H9 (cell line): ENCODE results near the gene TRAPPC2L. TPM values are rescaled to one million over a fixed set of nuclear protein-coding genes. Genes with fewer than 3 reads are reported as not detected.

Experiments
- DNase-seq: peaks from one replicate; pipeline ENCODE4 v3.0.0-alpha.2; 2017
- H2AFZ ChIP-seq: one replicate; pipeline ENCODE4 v1.6.1; 2013; ENCODE audit warnings: mild to moderate bottlenecking, low read length, control low read depth, moderate library complexity
- H2AK5ac ChIP-seq: 2 replicates; pipeline ENCODE4 v1.6.1; 2013; ENCODE audit warnings: low read length, control low read depth, mixed read lengths; ENCODE audit not compliant: insufficient read length
- H2BK120ac ChIP-seq: one replicate; pipeline ENCODE4 v1.6.1; 2013; ENCODE audit warnings: low read depth, mild to moderate bottlenecking, low read length, control low read depth, inconsistent platforms; ENCODE audit not compliant: poor library complexity, severe bottlenecking
- H2BK12ac ChIP-seq: 2 replicates; pipeline ENCODE4 v1.6.1; 2013; ENCODE audit warnings: low read length, control low read depth, mixed read lengths, low read depth; ENCODE audit not compliant: insufficient read length
- H2BK15ac ChIP-seq: 2 replicates; pipeline ENCODE4 v1.6.1; 2013; ENCODE audit warnings: low read depth, low read length, control low read depth
- H2BK20ac ChIP-seq: one replicate; pipeline ENCODE4 v1.6.1; 2013; ENCODE audit warnings: low read depth, mild to moderate bottlenecking, low read length, control low read depth, inconsistent platforms; ENCODE audit not compliant: poor library complexity, severe bottlenecking
- H2BK5ac ChIP-seq: 2 replicates; pipeline ENCODE4 v1.6.1; 2013; ENCODE audit warnings: low read length, control low read depth, mixed read lengths; ENCODE audit not compliant: insufficient read length
- H3K14ac ChIP-seq: 2 replicates; pipeline ENCODE4 v1.6.1; 2013; ENCODE audit warnings: low read length, control low read depth; ENCODE audit not compliant: insufficient read depth
- H3K18ac ChIP-seq: 2 replicates; pipeline ENCODE4 v1.6.1; 2013; ENCODE audit warnings: low read depth, mild to moderate bottlenecking, mixed read lengths, low read length, control low read depth; ENCODE audit not compliant: insufficient read length
- H3K23ac ChIP-seq: 2 replicates; pipeline ENCODE4 v1.6.1; 2013; ENCODE audit warnings: low read length, control low read depth, mixed read lengths, low read depth; ENCODE audit not compliant: insufficient read length
- H3K23me2 ChIP-seq: 2 replicates; pipeline ENCODE4 v1.6.1; 2013; ENCODE audit warnings: low read depth, mild to moderate bottlenecking, mixed read lengths, low read length, control low read depth; ENCODE audit not compliant: insufficient read length, poor library complexity, severe bottlenecking
- H3K27ac ChIP-seq: 2 replicates; pipeline ENCODE4 v1.5.1; 2013; ENCODE audit warnings: low read length, control low read depth, mixed read lengths, low read depth; ENCODE audit not compliant: insufficient read length
- H3K27me3 ChIP-seq: 2 replicates; pipeline ENCODE4 v1.6.1; 2013; ENCODE audit warnings: low read length, control low read depth, inconsistent platforms; ENCODE audit not compliant: insufficient read depth
- H3K4ac ChIP-seq: 2 replicates; pipeline ENCODE4 v1.6.1; 2013; ENCODE audit warnings: low read depth, mild to moderate bottlenecking, control low read depth, inconsistent platforms, low read length, moderate library complexity
- H3K4me1 ChIP-seq: 2 replicates; pipeline ENCODE4 v1.6.1; 2013; ENCODE audit warnings: low read length, control low read depth, inconsistent platforms; ENCODE audit not compliant: insufficient read depth
- H3K4me2 ChIP-seq: 2 replicates; pipeline ENCODE4 v1.6.1; 2013; ENCODE audit warnings: low read length, control low read depth, mixed read lengths; ENCODE audit not compliant: insufficient read length, insufficient read depth
- H3K56ac ChIP-seq: 2 replicates; pipeline ENCODE4 v1.6.1; 2013; ENCODE audit warnings: low read depth, mild to moderate bottlenecking, mixed read lengths, low read length, control low read depth; ENCODE audit not compliant: insufficient read length
- H3K79me1 ChIP-seq: 2 replicates; pipeline ENCODE4 v1.6.1; 2013; ENCODE audit warnings: low read depth, mild to moderate bottlenecking, moderate library complexity, low read length, control low read depth, inconsistent platforms; ENCODE audit not compliant: insufficient read depth, poor library complexity, severe bottlenecking
- H3K79me2 ChIP-seq: 2 replicates; pipeline ENCODE4 v1.6.1; 2013; ENCODE audit warnings: low read length, control low read depth, inconsistent platforms; ENCODE audit not compliant: insufficient read depth
- H3K9ac ChIP-seq: 2 replicates; pipeline ENCODE4 v1.6.1; 2013; ENCODE audit warnings: low read length, control low read depth, mixed read lengths; ENCODE audit not compliant: insufficient read length; ENCODE audit errors: extremely low read depth
- H3K9me3 ChIP-seq: one replicate; pipeline ENCODE4 v1.6.1; 2013; ENCODE audit warnings: low read depth, low read length, inconsistent platforms; ENCODE audit not compliant: control insufficient read depth
- H3T11ph ChIP-seq: one replicate; pipeline ENCODE4 v1.6.1; 2013; ENCODE audit warnings: mild to moderate bottlenecking, low read length, control low read depth, inconsistent platforms
- H4K20me1 ChIP-seq: one replicate; pipeline ENCODE4 v1.6.1; 2013; ENCODE audit not compliant: control insufficient read depth, insufficient read length, insufficient read depth
- H4K5ac ChIP-seq: 2 replicates; pipeline ENCODE4 v1.6.1; 2013; ENCODE audit warnings: low read depth, mild to moderate bottlenecking, mixed read lengths, low read length, control low read depth; ENCODE audit not compliant: insufficient read length
- H4K8ac ChIP-seq: replicated peaks from 2 replicates; pipeline ENCODE4 v1.6.1; 2013; ENCODE audit warnings: low read length, control low read depth, mixed read lengths, low read depth; ENCODE audit not compliant: insufficient read length
- H4K91ac ChIP-seq: 2 replicates; pipeline ENCODE4 v1.6.1; 2013; ENCODE audit warnings: low read depth, mild to moderate bottlenecking, moderate library complexity, mixed read lengths, low read length, control low read depth; ENCODE audit not compliant: insufficient read length
- H3K27ac Mint-ChIP-seq, 3 experiments: 2 replicates in 2 of 3; 3 replicates in 1 of 3; pipeline ENCODE4 v1.8.0; 2020 to 2021; ENCODE audit warnings: mixed read lengths in 3 of 3, mild to moderate bottlenecking in 1 of 3, moderate library complexity in 1 of 3
- H3K27me3 Mint-ChIP-seq: 2 replicates; pipeline ENCODE4 v1.8.0; 2021; ENCODE audit warnings: low read depth, mild to moderate bottlenecking, moderate library complexity, mixed read lengths
- H3K36me3 Mint-ChIP-seq, 3 experiments: 2 replicates in 2 of 3; 3 replicates in 1 of 3; pipeline ENCODE4 v1.8.0; 2020 to 2021; ENCODE audit warnings: low read depth in 3 of 3, mixed read lengths in 3 of 3; ENCODE audit not compliant: insufficient read depth in 1 of 3
- H3K4me1 Mint-ChIP-seq, 2 experiments: 2 replicates each; pipeline ENCODE4 v1.8.0; 2020; ENCODE audit warnings: mixed read lengths in 2 of 2
- H3K4me3 Mint-ChIP-seq, 2 experiments: 2 replicates in 1 of 2; 3 replicates in 1 of 2; pipeline ENCODE4 v1.8.0; 2020 to 2021; ENCODE audit warnings: mild to moderate bottlenecking in 2 of 2, mixed read lengths in 2 of 2, moderate library complexity in 1 of 2
- H3K9me3 Mint-ChIP-seq, 2 experiments: 2 replicates in 1 of 2; 3 replicates in 1 of 2; pipeline ENCODE4 v1.8.0; 2020; ENCODE audit warnings: mild to moderate bottlenecking in 2 of 2, mixed read lengths in 2 of 2, moderate library complexity in 1 of 2
- CTCF ChIP-seq: fragments of 200-600 bp; sonication (generic); conservative IDR thresholded peaks from 3 replicates; pipeline ENCODE4 v1.8.0; 2021; ENCODE audit warnings: antibody characterized with exemption, mild to moderate bottlenecking
- whole genome bisulfite sequencing: extraction: QIAGEN DNeasy Blood & Tissue Kit; methylation state at CpG from one replicate; pipeline ENCODE4 v1.1.7; 2013; ENCODE audit warnings: missing lambda C conversion rate, low lambda C conversion rate, mixed read lengths; ENCODE audit not compliant: insufficient read length; ENCODE audit errors: extremely low coverage; 5-methylcytosine and 5-hydroxymethylcytosine counted together
- total RNA-seq: library from RNA; stranded (reverse); gene quantifications from 2 replicates; pipeline ENCODE4 v1.2.1, GENCODE V29; 2021

Gene TRAPPC2L
- total RNA-seq, 1 experiment from 2014 or later = 90.3 TPM

DNA sequence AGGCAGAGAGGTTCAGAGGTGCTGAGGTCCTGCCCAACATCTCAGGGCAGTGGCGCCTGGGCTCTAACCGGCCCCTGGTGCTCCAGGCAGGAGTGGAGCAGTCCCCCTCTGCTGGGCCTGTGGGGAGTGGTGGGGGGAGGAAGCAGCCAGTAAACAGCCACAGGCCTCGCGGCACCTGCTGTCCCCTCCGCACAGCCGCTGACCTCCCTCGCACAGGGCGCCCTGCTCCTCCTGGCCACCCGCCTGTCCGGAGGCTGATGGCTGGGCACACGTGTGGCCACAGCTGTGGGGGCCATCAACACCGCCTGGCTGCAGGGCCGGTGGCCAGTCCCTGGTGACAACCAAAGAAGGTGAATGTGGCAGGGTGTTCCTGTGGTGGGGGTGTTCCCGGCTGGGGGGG is 46.3 kb downstream of the TRAPPC2L start:
- Histone ChIP-seq H3K9ac (no peak overlapping the region), H3T11ph (no peak overlapping the region), H2AFZ (no peak overlapping the region), H3K23me2 (no peaks in the 10 kb centered on the region), H2BK5ac (no peak overlapping the region), H4K91ac (no peak overlapping the region), H2BK12ac (no peak overlapping the region), H4K20me1 (no peaks in the 10 kb centered on the region), H3K27me3 (no peaks in the 10 kb centered on the region), H2AK5ac (no peak overlapping the region), H3K18ac (no peak overlapping the region), H3K23ac (no peak overlapping the region), H3K9me3 (no peaks in the 10 kb centered on the region), H3K4me1 (no peaks in the 10 kb centered on the region), H3K14ac (no peak overlapping the region), H3K4ac (no peak overlapping the region), H3K79me2 (no peaks in the 10 kb centered on the region), H3K4me2 (no peak overlapping the region), H3K79me1 (no peaks in the 10 kb centered on the region), H4K5ac (no peak overlapping the region), H3K27ac (no peak overlapping the region), H2BK15ac (no peak overlapping the region), H2BK20ac (no peak overlapping the region), H2BK120ac (no peak overlapping the region), H4K8ac (no peak overlapping the region), H3K56ac (no peak overlapping the region)
- Mint-ChIP-seq H3K27me3 (no peaks in the 10 kb centered on the region; the same call in 1 of the 2 replicates), H3K9me3 (no peaks in the 10 kb centered on the region), H3K4me1 (peaks cover 6 to 15% of the 10 kb centered on the region in 2 experiments; a peak in 3 of 4 replicates), H3K4me3 (no peak overlapping the region), H3K36me3 (no peaks in the 10 kb centered on the region), H3K27ac (peak overlapping the region in 1 of 3 experiments; percentile 88; a peak in 1 of 7 replicates)
- no peak for TF ChIP-seq CTCF
- no peak for DNase-seq
- no CpG with 5 or more reads among the region's 14 CpGs for WGBS
